GM18526 (cell line): ENCODE measurements around the gene SPECC1.

Experiments used
- POLR2A ChIP-seq: IDR thresholded peaks from 3 replicates; pipeline ENCODE4 v1.6.1; 2011; ENCODE audit not compliant: insufficient read length; ENCODE audit errors: extremely low read depth

The SPECC1 gene

DNA sequence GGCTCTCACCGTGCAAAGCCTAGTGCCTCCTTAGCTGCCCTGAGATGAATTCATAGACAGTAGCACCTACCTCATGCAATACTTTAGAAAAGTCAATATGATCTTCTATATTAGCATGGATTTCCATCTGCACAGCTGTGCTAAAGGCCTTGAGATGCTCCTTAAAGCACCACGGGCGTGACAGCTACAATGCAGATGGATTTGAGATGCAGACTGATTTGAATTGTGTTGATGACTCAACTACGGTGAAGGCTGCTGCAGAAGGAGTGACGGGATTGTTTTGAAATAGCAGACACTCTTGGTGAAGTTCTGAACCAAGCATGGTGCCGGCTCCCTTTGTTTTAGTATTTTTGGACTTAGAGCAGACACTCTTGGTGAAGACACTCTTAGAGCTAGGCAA is 88.2 kb downstream of the SPECC1 start:
- TF ChIP-seq POLR2A: no peak

DNA sequence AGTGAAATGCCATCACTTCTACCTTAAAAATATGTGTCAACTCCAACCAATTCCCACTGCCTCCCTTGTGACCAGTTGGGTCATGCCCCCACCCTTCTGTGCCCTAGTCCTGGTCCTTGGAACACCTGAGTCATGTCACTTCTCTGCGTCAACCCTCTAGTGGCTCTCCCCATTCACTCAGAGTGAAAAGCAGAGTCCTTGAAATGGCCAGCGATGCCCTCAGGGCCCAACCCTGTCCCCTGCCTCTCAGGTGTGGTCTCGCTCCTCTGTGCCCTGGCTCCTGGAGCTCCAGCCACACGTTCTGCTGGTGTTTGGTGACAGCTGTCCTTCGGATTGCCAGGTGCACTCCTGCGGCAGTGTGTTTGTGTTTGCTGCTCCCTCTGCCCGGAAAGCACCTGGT is 89.2 kb downstream of the SPECC1 start:
- no peak for TF ChIP-seq POLR2A

DNA sequence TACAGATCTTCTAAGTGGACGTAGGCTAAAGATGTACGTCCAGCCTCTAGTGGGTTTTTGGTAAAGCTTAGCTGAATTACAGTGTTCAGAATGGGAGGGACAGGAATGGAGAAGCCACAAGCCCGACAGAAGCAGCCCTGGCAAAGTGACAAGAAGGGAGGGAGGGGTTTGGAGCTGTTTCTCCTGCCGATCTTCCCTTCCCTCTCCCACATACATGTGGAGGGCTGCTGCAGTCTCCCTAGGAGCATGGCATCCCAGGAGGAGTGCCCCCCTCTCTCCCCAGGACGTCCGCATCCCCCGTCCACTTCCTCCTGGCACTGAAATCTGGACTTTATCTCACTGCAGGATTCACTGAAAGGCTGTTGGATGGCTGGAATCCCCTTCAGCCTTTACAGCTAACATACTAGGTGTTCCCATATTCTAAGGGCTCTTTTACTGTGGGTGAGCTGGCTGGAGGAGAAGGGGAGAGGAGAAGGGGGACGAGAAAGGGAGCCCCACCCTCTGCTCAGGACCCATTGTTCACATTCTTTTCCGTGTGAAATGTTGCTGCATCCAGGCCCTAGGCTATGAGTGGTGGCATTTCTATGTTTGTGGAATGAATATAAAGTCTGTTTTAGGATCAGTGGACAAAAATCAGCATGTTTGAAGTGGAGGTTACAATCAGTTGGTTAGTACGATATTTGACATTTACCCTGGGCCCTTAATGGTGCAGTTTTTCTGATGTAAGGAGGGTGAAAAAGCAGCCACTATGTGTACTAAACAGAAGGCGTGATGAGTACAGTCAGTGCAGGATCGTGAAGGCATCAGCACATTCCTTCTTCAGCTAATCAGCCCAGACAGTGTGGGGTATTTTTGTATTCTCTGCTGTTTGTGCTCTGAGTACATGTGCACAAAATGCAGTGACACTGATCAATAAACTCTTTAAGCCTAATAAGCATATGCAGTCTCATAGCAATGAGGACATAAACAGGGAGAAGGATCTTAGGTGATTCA is 94.6 kb downstream of the SPECC1 start:
- no peak for TF ChIP-seq POLR2A

GRCh38 chr17:20105539-20106280 is 96.6 kb downstream of the SPECC1 start:
- no peak for TF ChIP-seq POLR2A

GRCh38 chr17:20109076-20109475 is 99.9 kb downstream of the SPECC1 start:
- no peak for TF ChIP-seq POLR2A

- TF ChIP-seq POLR2A: no peak
Measured at GRCh38 chr17:20111538-20111937, 102.4 kb downstream of the SPECC1 start.

DNA sequence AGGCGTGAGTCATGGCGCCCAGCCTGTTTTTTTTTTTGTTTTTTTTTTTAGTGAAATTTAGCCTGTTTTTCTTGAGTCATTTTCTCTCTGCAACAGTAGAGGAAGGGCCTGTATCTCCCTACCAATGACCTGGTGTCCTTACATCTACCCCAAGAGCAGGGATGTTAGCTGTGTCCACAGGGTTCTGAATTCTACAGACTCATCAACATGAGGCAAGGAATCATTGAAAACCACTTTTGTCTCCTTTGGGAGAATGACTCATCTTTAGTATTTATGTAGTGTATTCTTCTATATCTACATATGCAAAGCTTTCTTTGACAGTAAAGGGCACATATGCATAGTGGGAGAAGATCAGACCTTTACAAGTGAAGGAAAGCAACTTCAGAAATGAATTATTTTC is 105.3 kb downstream of the SPECC1 start:
- TF ChIP-seq POLR2A: no peak

- no peak for TF ChIP-seq POLR2A
Measured at GRCh38 chr17:20116683-20117309, 107.6 kb downstream of the SPECC1 start.

- TF ChIP-seq POLR2A: no peak
Measured at GRCh38 chr17:20118280-20118679, 109.1 kb downstream of the SPECC1 start.

GRCh38 chr17:20120836-20121235 is 111.7 kb downstream of the SPECC1 start:
- TF ChIP-seq POLR2A: no peak

DNA sequence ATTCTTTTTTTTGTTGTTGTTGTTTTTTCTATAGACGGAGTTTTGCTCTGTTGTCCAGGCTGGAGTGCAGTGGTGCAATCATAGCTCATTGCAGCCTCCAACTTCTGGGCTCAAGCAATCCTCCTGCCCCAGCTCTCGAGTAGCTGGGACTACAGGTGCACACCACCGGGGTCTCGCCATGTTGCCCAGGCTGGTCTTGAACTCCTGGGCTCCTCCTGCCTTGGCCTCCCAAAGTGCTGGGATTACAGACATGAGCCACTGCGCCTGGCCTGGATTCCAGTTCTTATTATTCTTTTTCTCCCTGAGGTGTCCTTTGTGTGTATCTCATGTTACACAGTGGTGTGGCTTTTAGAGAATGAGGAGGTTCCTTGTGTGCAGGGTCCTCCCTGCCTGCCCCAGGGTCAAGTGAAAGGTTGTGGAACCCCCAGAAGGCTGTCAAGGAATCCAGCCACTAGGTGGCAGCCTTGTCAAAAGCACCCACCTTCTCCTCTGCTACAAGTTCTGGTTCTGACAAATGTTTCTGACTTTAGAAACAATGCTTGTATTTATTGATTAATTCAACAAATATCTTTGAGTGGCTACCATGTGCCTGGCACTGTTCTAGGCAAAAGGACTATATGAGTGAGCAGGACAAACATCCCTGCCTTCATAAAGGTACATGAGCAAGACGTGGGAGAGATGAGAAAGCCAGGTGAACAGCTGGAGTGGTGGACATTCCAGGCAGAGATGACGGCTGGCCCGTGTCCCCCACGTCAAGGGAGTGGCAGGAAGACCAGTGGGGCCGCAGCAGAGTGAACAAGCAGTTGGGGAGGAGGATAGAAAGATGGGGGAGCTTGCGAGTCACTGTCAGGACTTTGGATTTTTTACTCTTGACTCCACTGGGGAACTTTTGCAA is 112.4 kb downstream of the SPECC1 start:
- no peak for TF ChIP-seq POLR2A

GRCh38 chr17:20122254-20122879 is 113.2 kb downstream of the SPECC1 start:
- no peak for TF ChIP-seq POLR2A

- no peak for TF ChIP-seq POLR2A
Measured at GRCh38 chr17:20123209-20123608, 114.0 kb downstream of the SPECC1 start.

DNA sequence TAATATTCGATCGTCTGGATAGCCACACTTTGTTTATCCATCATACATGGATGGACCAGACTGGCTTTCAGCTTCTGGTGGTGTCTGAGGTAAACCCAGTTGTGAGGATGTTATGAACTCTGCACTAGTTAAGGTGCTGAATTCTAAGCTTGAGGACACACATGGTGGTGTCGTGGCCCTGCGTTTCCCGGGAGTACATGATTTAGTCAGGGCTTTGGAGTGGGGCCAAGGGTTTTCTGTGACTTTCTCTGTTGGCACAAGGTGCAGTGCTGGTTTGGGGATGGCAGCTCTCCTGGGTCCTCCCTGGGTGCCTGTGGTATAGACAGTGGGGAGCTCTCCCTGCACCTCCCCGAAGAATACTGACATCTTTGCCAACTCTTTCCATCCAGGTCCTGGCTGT is 116.6 kb downstream of the SPECC1 start:
- TF ChIP-seq POLR2A: no peak

GRCh38 chr17:20127360-20128035 is 118.3 kb downstream of the SPECC1 start:
- TF ChIP-seq POLR2A: no peak
